NT2/D1 (cell line): ENCODE data around the gene TFCP2L1.

ENCODE experiments used
- SUZ12 ChIP-seq: IDR thresholded peaks from 2 replicates; pipeline ENCODE4 v1.6.1; 2011; ENCODE audit not compliant: insufficient read length, insufficient read depth; ENCODE audit errors: extremely low read depth
- YY1 ChIP-seq: IDR thresholded peaks from 2 replicates; pipeline ENCODE4 v1.6.1; 2011; ENCODE audit not compliant: insufficient read length, insufficient read depth

DNA sequence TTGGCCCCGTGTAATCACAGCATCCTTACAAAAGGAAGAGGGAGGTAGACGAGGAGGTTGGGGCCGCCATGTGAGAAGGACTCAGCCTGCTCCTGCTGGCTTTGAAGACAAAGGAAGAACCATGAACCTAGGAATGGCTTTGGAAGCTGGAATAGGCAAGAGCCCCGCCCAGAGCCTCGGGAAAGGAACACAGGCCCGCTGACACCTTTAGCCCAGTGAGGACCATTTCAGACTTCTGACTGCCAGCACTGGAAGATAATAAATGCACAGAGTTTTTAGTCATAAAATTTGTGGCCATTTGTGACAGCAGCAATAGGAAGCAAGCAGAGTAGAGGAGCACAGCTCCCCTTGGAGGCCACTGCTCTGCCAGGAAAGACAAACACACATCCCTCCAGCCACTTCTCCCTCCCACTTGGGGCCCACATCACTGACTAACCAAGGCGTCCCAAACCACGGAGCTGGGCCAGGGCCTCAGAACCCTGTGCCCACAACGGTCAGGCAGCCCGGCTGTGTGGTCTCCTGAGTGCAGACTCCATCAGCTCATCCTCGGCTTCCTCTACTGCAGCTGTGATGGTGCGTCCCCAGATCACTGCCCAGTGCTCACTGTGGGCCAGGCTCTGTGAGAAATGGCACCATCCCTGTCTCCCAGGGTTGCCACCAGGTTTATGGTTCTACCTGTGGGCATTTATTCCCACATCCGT is 39.7 kb downstream of the TFCP2L1 start:
- TF ChIP-seq YY1 (no peak), SUZ12 (no peak)
